CD4-positive, alpha-beta T cell treated with Interleukin-1 beta for 1 hour (primary cell): Measurements from ENCODE around the gene CEP85.

Source experiments
- DNase-seq, 2 donors: peaks; one replicate each; pipeline ENCODE4 v3.0.0-alpha.2; 2020 to 2022

Gene CEP85

GRCh38 chr1:26278724-26279455 lies 44.9 kb downstream of the CEP85 start:
- DNase-seq: peak; percentile 34 to 62

GRCh38 chr1:26279456-26280332 lies 45.7 kb downstream of the CEP85 start, which contains the start of gene SH3BGRL3:
Gene SH3BGRL3 (plus strand): TSS chr1:26280086. CDS start chr1:26280156, 70 bp downstream.
- DNase-seq: peak; percentile 84 to 87

GRCh38 chr1:26280333-26281042 lies 46.5 kb downstream of the CEP85 start:
- peak; percentile 17 to 28 for DNase-seq

- no peak for DNase-seq
These were observed 47.3 kb downstream of the CEP85 start for GRCh38 chr1:26281091-26281958.

- no peak for DNase-seq
These were observed 48.0 kb downstream of the CEP85 start for GRCh38 chr1:26281971-26282370.

- DNase-seq: no peak
These were observed 48.5 kb downstream of the CEP85 start for GRCh38 chr1:26282401-26282918.

- no peak for DNase-seq
These were observed 49.4 kb downstream of the CEP85 start for GRCh38 chr1:26283279-26283853.

GRCh38 chr1:26283871-26284596 lies 50.0 kb downstream of the CEP85 start:
- no peak for DNase-seq

- DNase-seq: peak; percentile 91 to 92
These were observed 50.8 kb downstream of the CEP85 start for GRCh38 chr1:26284597-26285347.

GRCh38 chr1:26285366-26286063 lies 51.5 kb downstream of the CEP85 start:
- DNase-seq: peak; percentile 41 to 42

GRCh38 chr1:26286064-26286416 lies 52.0 kb downstream of the CEP85 start:
- no peak for DNase-seq

- peak; percentile 78 for DNase-seq
These were observed 53.2 kb downstream of the CEP85 start for GRCh38 chr1:26287033-26287711.

- DNase-seq: no peak
These were observed 53.8 kb downstream of the CEP85 start for GRCh38 chr1:26287811-26288210.

- peak; percentile 45 to 54 for DNase-seq
These were observed 54.4 kb downstream of the CEP85 start for GRCh38 chr1:26288311-26288941.

GRCh38 chr1:26289158-26290059 lies 55.4 kb downstream of the CEP85 start:
- peak; percentile 41 to 83 for DNase-seq

GRCh38 chr1:26290122-26290881 lies 56.3 kb downstream of the CEP85 start:
- DNase-seq: peak; percentile 28 to 59

GRCh38 chr1:26290882-26291261 lies 56.9 kb downstream of the CEP85 start:
- DNase-seq: no peak
